Left lung (tissue), 10 donors: ENCODE results near the gene VPREB1. TPM values are rescaled to one million over a fixed set of nuclear protein-coding genes. Genes with fewer than 3 reads are reported as not detected.
"Not testable (repeated sequence)": the region's sequence is repeated elsewhere in the genome, so short reads cannot be mapped to it uniquely, and the experiment has no call there.

Source experiments
- ATAC-seq: fragments of 200-7000 bp; cut with Tn5 transposase; one replicate; pipeline ENCODE4 v1.9.1; 2020; ENCODE audit warnings: moderate library complexity
- DNase-seq, 4 donors: peaks; one replicate each; pipeline ENCODE4 v3.0.0-alpha.2; 2013 to 2020
- H3K27ac ChIP-seq, 2 donors: fragments of 200-600 bp; sonication (generic) in 1 of 2; one replicate each; pipeline versions ENCODE4 v1.5.0 to v1.8.0; 2020 to 2021
- H3K27me3 ChIP-seq, 2 donors: fragments of 200-600 bp; sonication (generic) in 1 of 2; one replicate each; pipeline versions ENCODE4 v1.5.0 to v1.8.0; 2020 to 2021
- H3K36me3 ChIP-seq, 2 donors: fragments of 200-600 bp; sonication (generic) in 1 of 2; one replicate each; pipeline versions ENCODE4 v1.5.0 to v1.8.0; 2020 to 2021
- H3K4me1 ChIP-seq, 2 donors: fragments of 200-600 bp; one replicate each; pipeline ENCODE4 v1.8.0; 2021
- H3K4me3 ChIP-seq, 2 donors: fragments of 200-600 bp; sonication (generic) in 1 of 2; one replicate each; pipeline versions ENCODE4 v1.5.0 to v1.8.0; 2020 to 2021; ENCODE audit warnings: mild to moderate bottlenecking in 1 of 2
- H3K9me3 ChIP-seq, 2 donors: fragments of 200-600 bp; sonication (generic) in 1 of 2; one replicate each; pipeline versions ENCODE4 v1.5.0 to v1.8.0; 2020 to 2021
- intact Hi-C, 2 donors: fragments of 100-400 bp; cut with DNase I; formaldehyde crosslinking; loops; one replicate each; pipeline versions ENCODE4 v1.11.2 to v1.14.2; 2022
- polyA plus RNA-seq, 6 donors: library from polyadenylated mRNA; unstranded; fragments of 120-200 nt; gene quantifications; one replicate each; pipeline ENCODE4 v1.2.1, GENCODE V29; 2013; ENCODE audit not compliant: insufficient read length in 6 of 6
- total RNA-seq, 2 donors: library from RNA; stranded (reverse); fragmentation: NEBNext Ultra II Directional; extraction: Animal tissue kit (Norgen Biotek cat#: 25700); gene quantifications; one replicate each; pipeline ENCODE4 v1.2.1, GENCODE V29; 2021
- donor health status: DM: no; HTN: yes; CAD: no.
- donor health status: DM: no; HTN: no; CAD: no.

Gene VPREB1
- total and polyA plus RNA-seq, 8 donors, result 0.21 to 0.53 (median 0.36) TPM; not detected in 4

DNA sequence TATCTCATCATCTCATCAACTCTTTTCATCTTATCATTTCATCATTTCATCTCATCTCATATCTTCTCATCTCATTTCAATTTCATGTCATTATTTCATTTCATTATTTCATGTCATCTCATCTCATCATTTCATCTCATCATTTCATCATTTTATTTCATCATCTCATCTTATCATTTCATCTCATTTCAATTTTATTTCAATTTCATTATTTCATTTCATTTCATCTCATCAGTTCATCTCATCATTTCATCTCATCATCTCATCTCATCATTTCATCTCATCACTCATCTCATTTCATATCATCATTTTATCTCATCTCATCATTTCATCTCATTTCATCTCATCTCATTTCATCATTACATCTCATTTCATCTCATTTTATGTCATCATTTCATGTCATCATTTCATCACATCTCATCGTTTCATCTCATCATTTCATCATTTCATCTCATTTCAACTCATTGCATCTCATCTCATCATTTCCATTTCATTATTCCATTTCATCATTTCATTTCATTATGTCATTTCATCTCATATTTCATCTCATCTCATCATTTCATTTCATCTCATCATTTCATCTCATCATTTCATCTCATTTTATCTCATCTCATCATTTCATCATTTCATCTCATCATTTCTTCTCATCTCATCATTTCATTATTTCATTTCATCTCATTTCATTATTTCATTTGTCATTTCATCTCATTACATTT is 42.0 kb downstream of the VPREB1 start:
- H3K27ac ChIP-seq, intact Hi-C loops, H3K4me1 ChIP-seq, H3K4me3 ChIP-seq, H3K27me3 ChIP-seq, H3K36me3 ChIP-seq, H3K9me3 ChIP-seq, ATAC-seq, DNase-seq: not testable (repeated sequence)

DNA sequence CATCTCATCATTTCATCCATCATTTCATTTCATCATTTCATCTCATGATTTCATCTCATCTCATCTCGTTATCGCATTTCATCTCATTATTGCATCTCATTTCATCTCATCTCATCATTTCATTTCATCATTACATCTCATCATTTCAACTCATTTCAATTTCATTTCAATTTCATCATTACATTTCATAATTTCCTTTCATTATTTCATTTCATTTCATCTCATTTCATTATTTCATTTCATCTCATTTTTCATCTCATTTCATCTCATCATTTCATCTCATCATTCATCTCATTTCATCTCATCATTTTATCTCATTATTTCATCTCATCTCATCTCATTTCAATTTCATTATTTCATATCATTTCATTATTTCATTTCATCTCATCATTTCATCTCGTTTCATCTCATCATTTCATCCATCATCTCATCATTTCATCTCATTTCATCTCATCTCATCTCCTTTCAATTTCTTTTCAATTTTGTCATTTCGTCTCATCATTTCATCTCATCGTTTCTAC is 42.6 kb downstream of the VPREB1 start:
- H3K27ac ChIP-seq, H3K27me3 ChIP-seq, intact Hi-C loops, H3K36me3 ChIP-seq, H3K4me3 ChIP-seq, H3K9me3 ChIP-seq, ATAC-seq, H3K4me1 ChIP-seq, DNase-seq: not testable (repeated sequence)

DNA sequence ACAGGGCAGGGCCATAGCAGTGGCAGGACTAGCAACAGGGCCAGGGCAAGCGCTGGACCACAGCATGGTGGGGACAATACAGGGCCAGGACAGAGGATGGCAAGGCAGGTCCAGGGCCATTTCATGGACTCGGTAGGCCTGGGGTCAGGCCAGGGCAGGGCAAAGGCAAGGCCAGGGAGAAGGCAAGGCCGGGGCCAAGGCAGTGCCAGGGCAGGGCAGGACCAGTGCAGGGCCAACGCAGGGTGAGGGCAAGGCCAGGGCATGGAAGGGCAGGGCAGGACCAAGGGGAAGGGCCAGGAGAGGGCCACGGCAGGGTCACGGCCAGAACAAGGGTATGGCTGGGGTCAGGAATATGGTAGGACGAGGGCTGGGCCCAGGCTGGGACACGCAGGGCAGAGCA is 45.1 kb downstream of the VPREB1 start:
- H3K4me1 ChIP-seq, intact Hi-C loops, ATAC-seq, H3K9me3 ChIP-seq, H3K27ac ChIP-seq, H3K27me3 ChIP-seq, H3K4me3 ChIP-seq: not testable (repeated sequence)
- DNase-seq, result peak in 1 of 4 donors; percentile 28
- peaks cover 0 to 15% of the 10 kb centered on the region in 2 donors for H3K36me3 ChIP-seq

DNA sequence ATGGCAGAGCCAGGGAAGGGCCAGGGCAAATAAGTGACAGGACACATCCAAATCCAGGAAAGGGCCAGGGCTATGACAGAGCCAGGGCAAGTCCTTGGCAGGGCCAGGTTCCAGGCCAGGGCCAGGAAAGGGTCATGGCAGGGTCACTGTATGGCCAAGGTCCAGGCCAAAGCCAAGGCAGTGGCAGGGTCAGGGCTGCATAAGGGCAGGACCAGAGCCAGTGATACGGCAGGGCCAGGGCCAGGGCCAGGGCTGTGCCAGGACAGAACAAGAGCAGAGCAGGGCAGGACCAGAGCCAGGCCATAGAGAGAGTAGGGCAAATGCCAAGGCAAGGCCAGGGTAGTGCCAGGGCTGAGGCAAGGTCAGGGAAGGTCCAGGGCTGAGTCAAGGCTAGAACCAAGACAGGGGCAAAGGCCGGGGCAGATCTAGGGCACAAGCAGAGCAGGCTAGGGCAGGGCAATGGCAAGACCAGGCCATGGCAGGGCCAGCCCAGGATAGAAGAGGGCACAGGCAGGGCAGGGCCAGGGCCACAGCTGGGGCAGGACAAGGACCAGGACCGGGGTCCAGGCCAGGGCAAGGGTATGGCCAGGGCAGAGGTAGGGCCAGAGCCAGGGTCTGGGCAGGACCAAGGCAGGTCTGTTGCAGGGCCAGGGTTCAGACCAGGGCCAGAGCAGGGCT is 46.7 kb downstream of the VPREB1 start:
- H3K4me1 ChIP-seq, ATAC-seq, intact Hi-C loops, H3K4me3 ChIP-seq, H3K27me3 ChIP-seq, H3K27ac ChIP-seq, H3K9me3 ChIP-seq: not testable (repeated sequence)
- H3K36me3 ChIP-seq, result peaks cover 0 to 15% of the 10 kb centered on the region in 2 donors
- peak in 1 of 4 donors; percentile 34 for DNase-seq

DNA sequence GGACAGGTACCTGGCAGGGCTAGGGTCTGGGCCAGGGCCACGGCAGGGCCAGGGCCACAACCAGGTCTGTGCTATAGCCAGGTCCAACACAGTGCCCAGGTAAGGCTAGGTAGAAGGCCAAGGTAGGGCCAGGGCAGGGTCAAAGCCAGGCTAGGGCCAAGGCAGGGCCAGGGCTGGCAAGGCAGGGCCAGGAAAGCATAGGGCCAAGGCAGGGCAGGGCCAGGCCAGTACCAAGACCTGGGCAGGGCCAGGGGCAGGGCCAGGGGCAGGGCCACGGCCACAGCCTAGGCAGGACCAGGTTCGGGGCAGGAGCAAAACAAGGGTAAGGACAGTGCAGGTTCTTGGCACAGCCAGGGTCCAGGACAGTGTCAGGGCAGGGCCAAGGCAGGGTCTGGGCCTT is 48.1 kb downstream of the VPREB1 start:
- H3K9me3 ChIP-seq, result not testable (repeated sequence)

DNA sequence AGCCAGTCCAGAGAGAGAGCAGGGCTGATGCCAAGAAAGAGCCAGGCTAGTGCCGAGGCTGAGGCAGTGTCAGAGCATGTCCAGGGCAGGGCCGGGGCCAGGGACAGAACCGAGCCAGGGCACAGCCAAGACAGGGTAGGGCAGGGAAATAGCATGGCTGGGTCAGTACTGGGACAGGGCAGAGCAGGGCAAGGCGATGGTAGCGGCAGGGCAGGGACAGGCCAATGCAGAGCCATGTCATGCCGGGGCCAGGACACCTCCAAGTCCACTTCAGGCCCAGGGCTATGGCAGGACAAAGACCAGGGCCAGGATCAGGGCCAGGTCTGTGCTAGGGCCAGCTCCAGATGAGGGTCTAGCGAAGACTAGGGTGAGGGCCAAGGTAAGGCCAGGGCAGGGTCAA is 48.9 kb downstream of the VPREB1 start:
- DNase-seq, ATAC-seq, H3K27me3 ChIP-seq, H3K27ac ChIP-seq, H3K4me3 ChIP-seq, intact Hi-C loops, H3K4me1 ChIP-seq, H3K9me3 ChIP-seq: not testable (repeated sequence)
- H3K36me3 ChIP-seq, result peaks cover 0 to 15% of the 10 kb centered on the region in 2 donors

More for the DNA sequence above, 48.1 kb downstream of the VPREB1 start:
- peaks cover 0 to 15% of the 10 kb centered on the region in 2 donors for H3K36me3 ChIP-seq
- ATAC-seq, H3K4me3 ChIP-seq, intact Hi-C loops, H3K27ac ChIP-seq, H3K4me1 ChIP-seq, H3K27me3 ChIP-seq: not testable (repeated sequence)
- peak in 1 of 4 donors; percentile 69 for DNase-seq

DNA sequence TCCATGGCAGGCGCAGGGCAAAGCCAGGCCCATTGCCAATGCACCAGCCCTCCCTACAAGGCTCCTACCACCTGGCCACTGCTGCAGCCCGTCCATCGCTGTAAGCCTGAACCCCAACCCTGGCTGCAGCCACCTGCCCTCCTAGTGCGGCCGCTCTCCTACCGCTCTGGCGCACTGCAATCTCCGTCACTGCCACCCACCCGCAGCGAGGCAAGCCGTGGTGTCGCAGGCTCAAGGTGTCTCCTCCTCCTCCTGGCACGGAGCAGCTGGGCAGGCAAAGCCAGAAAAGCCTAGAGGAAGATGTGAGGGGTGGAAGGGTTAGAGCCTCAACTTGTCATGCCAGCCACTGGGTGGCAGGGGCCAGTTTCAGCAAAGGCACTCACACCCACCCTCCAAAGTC is 50.1 kb downstream of the VPREB1 start:
- H3K4me3 ChIP-seq, ATAC-seq, intact Hi-C loops, H3K9me3 ChIP-seq, H3K27me3 ChIP-seq, H3K4me1 ChIP-seq, H3K27ac ChIP-seq: not testable (repeated sequence)
- DNase-seq, result peak in 1 of 4 donors; percentile 53
- H3K36me3 ChIP-seq, result peaks cover 0 to 15% of the 10 kb centered on the region in 2 donors
